Measurements from ENCODE around the gene MAPK8IP3. TPM values are rescaled to one million over a fixed set of nuclear protein-coding genes. Genes with fewer than 3 reads are reported as not detected.
"Not testable (repeated sequence)": the region's sequence is repeated elsewhere in the genome, so short reads cannot be mapped to it uniquely, and the experiment has no call there.

Gene MAPK8IP3
- total and polyA plus RNA-seq, 9 of the 15 experiments (the other 6 are each of a cell fraction or from before 2014, with no cell fraction given) = 0.17 to 58.7 (median 16.7) TPM

- POLR2A ChIA-PET = interaction anchor here (0.5 to 0.7 kb wide), 2 partner anchors 21 to 24 kb away, joined by 3 to 4 read pairs; no protein-coding TSS in a partner anchor
Measured at GRCh38 chr16:1732071-1732470, 26.1 kb downstream of the MAPK8IP3 start.

GRCh38 chr16:1732551-1732987 lies 26.6 kb downstream of the MAPK8IP3 start:
- POLR2A ChIA-PET = interaction anchor here (0.5 to 0.7 kb wide), 2 partner anchors 21 to 25 kb away, joined by 3 to 4 read pairs; no protein-coding TSS in a partner anchor
- BruUV-seq (replicated peaks); H3K4me3 ChIP-seq; H4K20me1 ChIP-seq (replicated peaks; ENCODE audit: control insufficient read depth, insufficient read depth, low read length); H3K27ac ChIP-seq (ENCODE audit: extremely low read depth, low read depth, low read length); intact Hi-C loops (cut with micrococcal nuclease); FAIRE-seq; H3K4me2 ChIP-seq (ENCODE audit: insufficient read depth, low read length); in situ Hi-C loops (cut with MboI); H3K27me3 ChIP-seq (ENCODE audit: control insufficient read depth in 2 of 2, insufficient read depth in 2 of 2, low read length in 2 of 2); DNase-seq (ENCODE audit: extremely low read depth in 1 of 4, low spot score in 3 of 4); H3K9me1 ChIP-seq (ENCODE audit: control insufficient read depth, insufficient read depth, low read length); H2AFZ ChIP-seq (ENCODE audit: low read depth, low read length); H3K9ac ChIP-seq (ENCODE audit: insufficient read depth in 1 of 2, low read depth in 2 of 2, low read length in 2 of 2); ATAC-seq; CTCF ChIA-PET (ENCODE audit: low intra/inter-chr PET ratio); H3K79me2 ChIP-seq (ENCODE audit: control insufficient read depth, insufficient read depth, low read length): not testable (repeated sequence)
- Histone ChIP-seq H3K9me3 (replicated peaks; ENCODE audit: control insufficient read depth, insufficient read depth, low read depth, low read length) (peaks cover 29% of the 10 kb centered on the region), H3K4me1 (replicated peaks in 1 of 2; ENCODE audit: control insufficient read depth in 2 of 2, insufficient read depth in 2 of 2, low read length in 2 of 2) (peaks cover 0 to 26% of the 10 kb centered on the region in 2 experiments; a peak in 2 of 5 replicates), H3K36me3 (ENCODE audit: control insufficient read depth, insufficient read depth, low read length) (peaks cover 55% of the 10 kb centered on the region; the same call in 2 of the 3 replicates)
- WGBS (ENCODE audit: insufficient coverage, low coverage, missing lambda C conversion rate) = 99% methylated on average over 14 of the region's 21 CpGs

More at GRCh38 chr16:1732071-1732470, 26.1 kb downstream of the MAPK8IP3 start:
- H3K4me3 ChIP-seq = no peak overlapping the region
- no peaks in the 10 kb centered on the region; the same call in 2 of the 3 replicates for H3K79me2 ChIP-seq (ENCODE audit: control insufficient read depth, insufficient read depth, low read length)
- intact Hi-C loops (cut with micrococcal nuclease) (no loop called here), in situ Hi-C loops (cut with MboI) (no loop called here)
- 92% methylated on average over 11 of the region's 14 CpGs for WGBS (ENCODE audit: insufficient coverage, low coverage, missing lambda C conversion rate)
- peaks cover 24% of the 10 kb centered on the region for H3K9me3 ChIP-seq (replicated peaks; ENCODE audit: control insufficient read depth, insufficient read depth, low read depth, low read length)
- peak; percentile 22; the same call in 1 of the 2 replicates for TF ChIP-seq POLR2G (IDR thresholded peaks at IDR 0.05; ENCODE audit: low read depth, low read length)
- TF ChIP-seq, protein P1, sequence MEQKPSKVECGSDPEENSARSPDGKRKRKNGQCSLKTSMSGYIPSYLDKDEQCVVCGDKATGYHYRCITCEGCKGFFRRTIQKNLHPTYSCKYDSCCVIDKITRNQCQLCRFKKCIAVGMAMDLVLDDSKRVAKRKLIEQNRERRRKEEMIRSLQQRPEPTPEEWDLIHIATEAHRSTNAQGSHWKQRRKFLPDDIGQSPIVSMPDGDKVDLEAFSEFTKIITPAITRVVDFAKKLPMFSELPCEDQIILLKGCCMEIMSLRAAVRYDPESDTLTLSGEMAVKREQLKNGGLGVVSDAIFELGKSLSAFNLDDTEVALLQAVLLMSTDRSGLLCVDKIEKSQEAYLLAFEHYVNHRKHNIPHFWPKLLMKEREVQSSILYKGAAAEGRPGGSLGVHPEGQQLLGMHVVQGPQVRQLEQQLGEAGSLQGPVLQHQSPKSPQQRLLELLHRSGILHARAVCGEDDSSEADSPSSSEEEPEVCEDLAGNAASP (IDR thresholded peaks at IDR 0.05) = no peak
- CTCF ChIA-PET (ENCODE audit: low intra/inter-chr PET ratio) = no interaction called here
- FAIRE-seq = no peak
- ATAC-seq = no peak
- no peak overlapping the region for H2AFZ ChIP-seq (ENCODE audit: low read depth, low read length)
- no peaks in the 10 kb centered on the region for H3K27me3 ChIP-seq (ENCODE audit: control insufficient read depth in 2 of 2, insufficient read depth in 2 of 2, low read length in 2 of 2)
- no peaks in the 10 kb centered on the region for H3K9me1 ChIP-seq (ENCODE audit: control insufficient read depth, insufficient read depth, low read length)
- DNase-seq (ENCODE audit: extremely low read depth in 1 of 4, low spot score in 3 of 4) = no peak
- no peak overlapping the region; a peak in 1 of 4 replicates for H3K9ac ChIP-seq (ENCODE audit: insufficient read depth in 1 of 2, low read depth in 2 of 2, low read length in 2 of 2)
- peaks cover 0 to 27% of the 10 kb centered on the region in 2 experiments; a peak in 2 of 5 replicates for H3K4me1 ChIP-seq (replicated peaks in 1 of 2; ENCODE audit: control insufficient read depth in 2 of 2, insufficient read depth in 2 of 2, low read length in 2 of 2)
- H3K36me3 ChIP-seq (ENCODE audit: control insufficient read depth, insufficient read depth, low read length) = peaks cover 55% of the 10 kb centered on the region; the same call in 2 of the 3 replicates
- H3K27ac ChIP-seq (ENCODE audit: extremely low read depth, low read depth, low read length) = no peak overlapping the region
- no peak overlapping the region for H3K4me2 ChIP-seq (ENCODE audit: insufficient read depth, low read length)
- H4K20me1 ChIP-seq (replicated peaks; ENCODE audit: control insufficient read depth, insufficient read depth, low read length) = no peaks in the 10 kb centered on the region
- no TSS peak for BruUV-seq (replicated peaks)
